OCI-LY3 (cell line): ENCODE measurements around the gene C21orf58.

Source experiments
- H2AFZ ChIP-seq: fragments of 200-600, 300-600 bp; shearing (Covaris generic); 2 replicates; pipeline ENCODE4 v1.6.0; 2014; ENCODE audit warnings: antibody characterized with exemption, low read depth, low read length
- H3K27ac ChIP-seq: fragments of 200-600, 300-600 bp; sonication (generic); 2 replicates; pipeline ENCODE4 v1.5.1; 2014; ENCODE audit warnings: mild to moderate bottlenecking, low read length, moderate library complexity, mixed read lengths
- H3K27me3 ChIP-seq: fragments of 200-600, 300-600 bp; sonication (generic); 2 replicates; pipeline ENCODE4 v1.6.1; 2014; ENCODE audit warnings: low read depth, low read length, mixed read lengths
- H3K36me3 ChIP-seq: fragments of 200-600, 300-600 bp; sonication (generic); replicated peaks from 2 replicates; pipeline ENCODE3; 2014; ENCODE audit warnings: low read depth, low read length, mixed read lengths
- H3K4me1 ChIP-seq: fragments of 300-600, 200-600 bp; sonication (generic); 2 replicates; pipeline ENCODE4 v1.6.1; 2014; ENCODE audit warnings: low read length, mixed read lengths
- H3K4me2 ChIP-seq: fragments of 200-600, 300-600 bp; sonication (generic); 2 replicates; pipeline ENCODE4 v1.6.1; 2014; ENCODE audit warnings: low read length, mixed read lengths
- H3K4me3 ChIP-seq: fragments of 300-600, 200-600 bp; sonication (generic); 2 replicates; pipeline ENCODE4 v1.5.1; 2014; ENCODE audit warnings: antibody characterized with exemption, mild to moderate bottlenecking, low read length, moderate library complexity
- H3K79me2 ChIP-seq: fragments of 300-600, 200-600 bp; shearing (Covaris generic); 2 replicates; pipeline ENCODE4 v1.6.1; 2014; ENCODE audit warnings: mild to moderate bottlenecking, low read length, mixed read lengths
- H3K9ac ChIP-seq: fragments of 300-600, 200-600 bp; shearing (Covaris generic); 2 replicates; pipeline ENCODE4 v1.6.0; 2014; ENCODE audit warnings: mild to moderate bottlenecking, low read length, moderate library complexity
- H3K9me3 ChIP-seq: fragments of 200-600, 300-600 bp; shearing (Covaris generic); 2 replicates; pipeline ENCODE4 v1.6.1; 2014; ENCODE audit warnings: low read length, mixed read lengths; ENCODE audit not compliant: insufficient read depth
- H4K20me1 ChIP-seq: fragments of 200-600, 300-600 bp; sonication (generic); 2 replicates; pipeline ENCODE4 v1.6.1; 2016; ENCODE audit warnings: low read length, mixed read lengths; ENCODE audit not compliant: insufficient read depth
- EZH2phosphoT487 ChIP-seq: fragments of 200-600 bp; shearing (Covaris generic); IDR thresholded peaks from 2 replicates; pipeline ENCODE4 v1.6.1; 2018; ENCODE audit warnings: antibody characterized with exemption, mixed run types, low read depth
- TF ChIP-seq, protein P1 (sequence below): fragments of 200-600, 300-600 bp; sonication (generic); IDR thresholded peaks from 2 replicates; pipeline ENCODE4 v1.5.1; 2014; ENCODE audit warnings: antibody characterized with exemption, low read length, low read depth

C21orf58 gene

DNA sequence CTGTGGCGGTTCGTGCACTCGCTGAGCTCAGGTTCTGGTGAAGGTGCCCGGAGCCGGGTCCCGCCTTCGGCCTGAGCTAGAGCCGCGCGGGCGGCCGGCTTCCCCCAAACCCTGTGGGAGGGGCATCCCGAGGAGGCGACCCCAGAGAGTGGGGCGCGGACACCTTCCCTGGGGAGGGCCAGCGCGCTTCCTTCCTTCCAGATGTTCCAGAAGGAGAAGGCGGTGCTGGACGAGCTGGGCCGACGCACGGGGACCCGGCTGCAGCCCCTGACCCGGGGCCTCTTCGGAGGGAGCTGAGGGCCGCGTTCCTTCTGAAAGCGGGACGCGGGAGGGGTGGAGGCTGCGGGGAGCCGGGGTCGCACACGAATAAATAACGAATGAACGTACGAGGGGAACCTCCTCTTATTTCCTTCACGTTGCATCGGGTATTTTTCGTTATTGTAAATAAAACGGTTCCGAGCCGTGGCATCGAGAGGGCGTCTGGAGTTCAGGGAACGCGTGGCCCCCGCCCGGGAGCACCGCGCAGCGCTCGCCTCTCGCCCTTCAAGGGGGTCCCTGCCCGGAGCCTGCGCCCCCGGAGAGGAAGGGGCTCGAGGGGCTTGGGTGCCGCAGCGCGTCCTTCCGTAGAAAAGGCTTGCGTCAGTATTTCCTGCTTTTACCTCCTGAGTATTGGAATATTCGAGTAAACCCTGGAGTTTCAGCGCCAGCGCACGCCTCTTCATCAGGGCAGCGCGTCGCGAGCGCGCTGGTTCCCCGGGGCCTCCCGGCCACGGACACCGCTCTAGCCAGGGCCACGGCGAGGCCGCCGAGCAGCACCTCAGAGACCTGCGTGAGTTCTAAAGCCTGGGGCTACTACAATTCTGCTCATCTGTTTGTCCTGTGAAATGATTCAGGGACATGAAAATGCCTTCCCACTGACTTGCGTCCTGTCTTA, 26.1 kb downstream of the C21orf58 start:
- Histone ChIP-seq H3K4me1 (no peaks in the 10 kb centered on the region), H3K4me2 (no peak overlapping the region), H3K9ac (no peak overlapping the region), H3K9me3 (no peaks in the 10 kb centered on the region), H3K27me3 (no peaks in the 10 kb centered on the region), H4K20me1 (no peaks in the 10 kb centered on the region), H3K79me2 (no peaks in the 10 kb centered on the region), H3K27ac (no peak overlapping the region), H3K36me3 (peaks cover 3% of the 10 kb centered on the region), H3K4me3 (no peak overlapping the region), H2AFZ (no peak overlapping the region)
- TF ChIP-seq, protein P1, sequence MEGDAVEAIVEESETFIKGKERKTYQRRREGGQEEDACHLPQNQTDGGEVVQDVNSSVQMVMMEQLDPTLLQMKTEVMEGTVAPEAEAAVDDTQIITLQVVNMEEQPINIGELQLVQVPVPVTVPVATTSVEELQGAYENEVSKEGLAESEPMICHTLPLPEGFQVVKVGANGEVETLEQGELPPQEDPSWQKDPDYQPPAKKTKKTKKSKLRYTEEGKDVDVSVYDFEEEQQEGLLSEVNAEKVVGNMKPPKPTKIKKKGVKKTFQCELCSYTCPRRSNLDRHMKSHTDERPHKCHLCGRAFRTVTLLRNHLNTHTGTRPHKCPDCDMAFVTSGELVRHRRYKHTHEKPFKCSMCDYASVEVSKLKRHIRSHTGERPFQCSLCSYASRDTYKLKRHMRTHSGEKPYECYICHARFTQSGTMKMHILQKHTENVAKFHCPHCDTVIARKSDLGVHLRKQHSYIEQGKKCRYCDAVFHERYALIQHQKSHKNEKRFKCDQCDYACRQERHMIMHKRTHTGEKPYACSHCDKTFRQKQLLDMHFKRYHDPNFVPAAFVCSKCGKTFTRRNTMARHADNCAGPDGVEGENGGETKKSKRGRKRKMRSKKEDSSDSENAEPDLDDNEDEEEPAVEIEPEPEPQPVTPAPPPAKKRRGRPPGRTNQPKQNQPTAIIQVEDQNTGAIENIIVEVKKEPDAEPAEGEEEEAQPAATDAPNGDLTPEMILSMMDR, result no peak
- TF ChIP-seq EZH2phosphoT487, result no peak

DNA sequence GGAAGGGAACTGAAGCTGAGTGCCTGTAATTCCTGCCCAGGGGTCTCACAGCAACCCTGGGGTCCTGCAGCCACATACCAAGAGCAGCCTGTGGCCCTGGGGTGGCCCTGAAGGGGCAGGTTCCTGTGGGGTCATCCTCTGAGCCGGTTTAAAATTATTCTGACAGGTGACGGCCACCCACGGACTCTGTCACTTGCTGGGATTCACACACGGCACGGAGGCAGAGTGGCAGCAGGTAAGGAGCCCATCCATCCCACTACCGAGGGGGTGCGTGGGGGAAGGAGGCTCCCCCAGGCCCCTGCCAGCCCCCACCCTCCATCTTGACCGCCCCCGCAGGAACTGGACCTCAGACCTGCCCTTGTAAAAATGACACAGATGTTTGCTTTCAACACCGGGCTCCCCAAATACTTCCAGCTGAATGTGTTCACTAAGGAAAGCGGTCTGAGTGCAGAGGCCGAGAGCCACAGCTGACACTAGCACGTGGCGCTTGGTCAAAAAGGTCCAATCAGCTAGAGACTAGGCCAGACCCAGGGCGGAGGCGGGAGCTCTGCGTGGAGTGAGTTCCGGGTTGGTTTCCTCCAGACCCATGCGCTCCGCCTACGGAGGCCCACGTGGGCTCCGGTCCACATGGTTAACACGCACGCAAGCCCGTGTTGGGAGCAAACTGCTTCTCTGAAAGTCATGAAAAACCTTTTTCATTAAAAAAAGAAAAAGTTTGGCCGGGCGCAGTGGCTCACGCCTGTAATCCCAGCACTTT, 27.5 kb downstream of the C21orf58 start:
- no peak overlapping the region for H3K4me3 ChIP-seq
- H3K27me3 ChIP-seq, result no peaks in the 10 kb centered on the region
- H3K9me3 ChIP-seq, result 0 out of 2 replicates have a peak, but pooled peaks cover 3% of the 10 kb centered on the region
- no peak overlapping the region for H2AFZ ChIP-seq
- TF ChIP-seq, protein P1, result no peak
- H4K20me1 ChIP-seq, result no peaks in the 10 kb centered on the region
- H3K4me2 ChIP-seq, result no peak overlapping the region
- H3K27ac ChIP-seq, result no peak overlapping the region
- peaks cover 5% of the 10 kb centered on the region; the same call in 1 of the 2 replicates for H3K4me1 ChIP-seq
- no peaks in the 10 kb centered on the region for H3K79me2 ChIP-seq
- no peak overlapping the region for H3K9ac ChIP-seq
- peaks cover 15% of the 10 kb centered on the region for H3K36me3 ChIP-seq

DNA sequence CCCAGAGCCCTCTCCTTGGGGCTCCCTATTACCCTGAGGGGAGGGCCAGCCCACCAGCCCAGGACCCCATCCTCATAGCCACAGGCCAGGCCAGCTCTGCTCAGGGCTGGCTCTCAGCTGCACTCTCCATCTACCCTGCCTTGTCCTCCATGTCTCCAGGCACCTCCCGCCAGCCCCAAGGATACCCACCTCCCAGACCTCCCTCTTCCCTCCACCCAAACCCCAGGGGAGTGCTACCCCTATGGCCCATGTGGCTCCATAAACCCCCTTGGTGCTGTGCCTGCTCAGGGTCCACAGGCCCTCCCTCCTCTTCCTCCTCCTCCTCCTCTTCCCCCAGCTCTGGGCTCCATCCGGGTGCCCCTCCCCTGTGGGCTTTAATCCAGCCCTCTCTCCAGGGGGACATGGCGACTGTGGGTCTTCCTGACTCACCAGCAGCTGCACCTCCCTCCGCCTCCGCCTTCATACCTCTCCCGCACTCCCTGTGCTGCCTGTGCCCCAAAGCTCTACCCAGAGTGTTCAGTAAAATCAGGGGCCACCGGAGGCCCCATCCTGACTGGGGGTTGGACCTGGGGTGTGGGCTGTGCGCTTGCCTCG, 28.4 kb downstream of the C21orf58 start:
- Histone ChIP-seq H2AFZ (no peak overlapping the region), H3K4me3 (no peak overlapping the region), H3K4me1 (peaks cover 10% of the 10 kb centered on the region; the same call in 1 of the 2 replicates), H3K36me3 (peaks cover 15% of the 10 kb centered on the region), H3K27ac (no peak overlapping the region), H3K27me3 (no peaks in the 10 kb centered on the region), H3K9ac (no peak overlapping the region), H3K4me2 (no peak overlapping the region), H3K79me2 (no peaks in the 10 kb centered on the region), H4K20me1 (no peaks in the 10 kb centered on the region), H3K9me3 (0 out of 2 replicates have a peak, but pooled peaks cover 3% of the 10 kb centered on the region)
- TF ChIP-seq, protein P1, result no peak
- TF ChIP-seq EZH2phosphoT487, result no peak
